ENCODE data around the gene GARRE1. TPM values are rescaled to one million over a fixed set of nuclear protein-coding genes. Genes with fewer than 3 reads are reported as not detected.

Gene GARRE1
- total and polyA plus RNA-seq, 2 of the 8 experiments (the other 6 are each of a cell fraction or from before 2014, with no cell fraction given) = 16.4 to 23.1 TPM

GRCh38 chr19:34299576-34299975 is 45.2 kb downstream of the GARRE1 start:
- Histone ChIP-seq H3K23me2 (ENCODE audit: low read depth, low read length) (no peaks in the 10 kb centered on the region), H3K14ac (ENCODE audit: insufficient read length) (no peak overlapping the region), H4K5ac (ENCODE audit: insufficient read length, low read depth, low read length) (no peak overlapping the region), H3K4me3 (ENCODE audit: extremely low read depth in 1 of 4, insufficient read depth in 2 of 4, low read depth in 3 of 4, low read length in 4 of 4) (no peak overlapping the region), H2BK5ac (ENCODE audit: low read depth, low read length) (no peak overlapping the region), H3K79me2 (ENCODE audit: control insufficient read depth in 1 of 2, insufficient read depth in 2 of 2, low read length in 2 of 2) (no peaks in the 10 kb centered on the region), H3K18ac (ENCODE audit: extremely low read depth, low read length) (no peak overlapping the region), H2BK15ac (ENCODE audit: low read length) (no peak overlapping the region), H3K23ac (ENCODE audit: insufficient read length) (no peak overlapping the region), H2AFZ (ENCODE audit: low read length) (no peak overlapping the region), H3K4me2 (ENCODE audit: insufficient read depth in 1 of 2, low read depth in 2 of 2, low read length in 2 of 2) (no peak overlapping the region), H3K79me1 (ENCODE audit: low read depth, low read length) (no peaks in the 10 kb centered on the region), H2BK20ac (ENCODE audit: low read length) (no peak overlapping the region), H2AK5ac (ENCODE audit: low read depth, low read length) (no peak overlapping the region), H4K8ac (ENCODE audit: extremely low read depth, insufficient read depth, low read length) (no peak overlapping the region), H4K91ac (replicated peaks; ENCODE audit: insufficient read length, low read length) (no peak overlapping the region), H3K36me3 (ENCODE audit: control insufficient read depth in 2 of 4, insufficient read depth in 4 of 4, low read length in 3 of 4) (peaks cover 0 to 7% (median 0%) of the 10 kb centered on the region in 4 experiments; a peak in 2 of 8 replicates), H3K27me3 (replicated peaks in 1 of 4; ENCODE audit: control insufficient read depth in 3 of 4, extremely low read depth in 1 of 4, insufficient read depth in 3 of 4, low read length in 3 of 4) (no peaks in the 10 kb centered on the region), H3K9ac (replicated peaks in 1 of 4; ENCODE audit: extremely low read depth in 1 of 4, low read depth in 3 of 4, low read length in 3 of 4) (no peak overlapping the region), H4K20me1 (replicated peaks in 1 of 2; ENCODE audit: control insufficient read depth in 1 of 2, insufficient read depth in 2 of 2, low read length in 2 of 2) (no peaks in the 10 kb centered on the region), H2BK120ac (replicated peaks; ENCODE audit: low read depth, low read length) (no peak overlapping the region), H3K56ac (replicated peaks; ENCODE audit: insufficient read length, low read depth, low read length) (no peak overlapping the region), H3K9me3 (ENCODE audit: insufficient read depth in 2 of 2, low read depth in 1 of 2, low read length in 1 of 2) (no peaks in the 10 kb centered on the region), H3K4me1 (replicated peaks in 1 of 4; ENCODE audit: control insufficient read depth in 3 of 4, insufficient read depth in 4 of 4, low read length in 3 of 4) (no peaks in the 10 kb centered on the region), H2BK12ac (ENCODE audit: low read depth, low read length) (no peak overlapping the region), H3K27ac (ENCODE audit: low read depth, low read length) (no peak overlapping the region), H3K4ac (replicated peaks; ENCODE audit: insufficient read length, low read depth, low read length) (no peak overlapping the region)
- CTCF ChIA-PET (ENCODE audit: partially characterized antibody) = interaction anchor here (1.0 to 1.3 kb wide), 3 partner anchors 9 to 58 kb away, joined by 3 to 4 read pairs (median 3); no protein-coding TSS in a partner anchor
- FAIRE-seq = no peak
- WGBS, 2 experiments (ENCODE audit: extremely low coverage in 1 of 2, insufficient coverage in 1 of 2, insufficient read length in 1 of 2, insufficient replicate concordance in 2 of 2, low coverage in 1 of 2, low lambda C conversion rate in 2 of 2, missing lambda C conversion rate in 1 of 2) = 93% methylated on average over 5 of the region's 5 CpGs; no CpG with 5 or more reads in 1 of the 2 experiments
- POLR2A ChIA-PET (ENCODE audit: partially characterized antibody) = no interaction called here
- DNase-seq (ENCODE audit: low read depth in 1 of 2, low spot score in 2 of 2) = no peak
- no peak for TF ChIP-seq KDM1A (IDR thresholded peaks at IDR 0.05; ENCODE audit: borderline replicate concordance, low read length)
- TF ChIP-seq SIN3A (conservative IDR thresholded peaks at IDR 0.05 in 1 of 2, IDR thresholded peaks at IDR 0.05 in 1 of 2; ENCODE audit: low read depth in 1 of 2, low read length in 2 of 2) = no peak
- TF ChIP-seq SAP30 (IDR thresholded peaks at IDR 0.05; ENCODE audit: insufficient read depth, insufficient replicate concordance, low read length) = no peak
- TF ChIP-seq CHD1 (IDR thresholded peaks at IDR 0.05; ENCODE audit: low read depth, low read length) = no peak
- TF ChIP-seq POU5F1 (IDR thresholded peaks at IDR 0.05; ENCODE audit: low read depth, low read length) = no peak

Data from H1 (cell line).